BE2C (cell line): ENCODE measurements around the gene RHOJ.

ENCODE experiments used
- DNase-seq: peaks from one replicate; pipeline ENCODE4 v3.0.0-alpha.2; 2020
- H3K27me3 ChIP-seq: fragments of 250-450 bp; sonication (Bioruptor Pico); 2 replicates; pipeline ENCODE4 v1.5.1; 2020; ENCODE audit warnings: mild to moderate bottlenecking
- H3K36me3 ChIP-seq: fragments of 250-450 bp; sonication (Bioruptor Pico); 2 replicates; pipeline ENCODE4 v1.5.1; 2020; ENCODE audit warnings: mild to moderate bottlenecking
- H3K4me1 ChIP-seq: fragments of 250-450 bp; sonication (Bioruptor Pico); 2 replicates; pipeline ENCODE4 v1.5.1; 2020
- H3K4me3 ChIP-seq: 2 replicates; pipeline ENCODE4 v1.5.1; 2011; ENCODE audit warnings: low read depth, low read length
- H3K9me3 ChIP-seq: fragments of 250-450 bp; sonication (Bioruptor Pico); 2 replicates; pipeline ENCODE4 v1.5.1; 2020
- CTCF ChIP-seq: IDR thresholded peaks from 2 replicates; pipeline ENCODE4 v1.5.1; 2012; ENCODE audit warnings: mild to moderate bottlenecking, low read depth, low read length

The RHOJ gene

GRCh38 chr14:63290741-63291430, 86.6 kb downstream of the RHOJ start:
- Histone ChIP-seq H3K4me1 (no peaks in the 10 kb centered on the region), H3K36me3 (no peaks in the 10 kb centered on the region), H3K27me3 (peaks cover 43% of the 10 kb centered on the region), H3K4me3 (no peak overlapping the region), H3K9me3 (no peaks in the 10 kb centered on the region)
- no peak for DNase-seq
- TF ChIP-seq CTCF, result no peak

- no peaks in the 10 kb centered on the region for H3K9me3 ChIP-seq
- no peak overlapping the region for H3K4me3 ChIP-seq
- peaks cover 28% of the 10 kb centered on the region for H3K27me3 ChIP-seq
- no peak for DNase-seq
- no peaks in the 10 kb centered on the region for H3K4me1 ChIP-seq
- no peak for TF ChIP-seq CTCF
- no peaks in the 10 kb centered on the region for H3K36me3 ChIP-seq
These were observed 88.6 kb downstream of the RHOJ start for GRCh38 chr14:63292805-63293204.

- Histone ChIP-seq H3K4me1 (no peaks in the 10 kb centered on the region), H3K9me3 (no peaks in the 10 kb centered on the region), H3K27me3 (peaks cover 23% of the 10 kb centered on the region), H3K36me3 (no peaks in the 10 kb centered on the region), H3K4me3 (no peak overlapping the region)
- TF ChIP-seq CTCF, result no peak
- DNase-seq, result no peak
These were observed 91.0 kb downstream of the RHOJ start for GRCh38 chr14:63295231-63295685.

GRCh38 chr14:63296060-63296563, 91.9 kb downstream of the RHOJ start:
- no peaks in the 10 kb centered on the region for H3K9me3 ChIP-seq
- TF ChIP-seq CTCF, result no peak
- H3K4me1 ChIP-seq, result no peaks in the 10 kb centered on the region
- no peak for DNase-seq
- no peaks in the 10 kb centered on the region for H3K36me3 ChIP-seq
- H3K4me3 ChIP-seq, result no peak overlapping the region
- H3K27me3 ChIP-seq, result peaks cover 22% of the 10 kb centered on the region

GRCh38 chr14:63297372-63298063, 93.3 kb downstream of the RHOJ start:
- Histone ChIP-seq H3K9me3 (no peaks in the 10 kb centered on the region), H3K27me3 (peaks cover 21% of the 10 kb centered on the region), H3K4me1 (no peaks in the 10 kb centered on the region), H3K36me3 (no peaks in the 10 kb centered on the region), H3K4me3 (no peak overlapping the region)
- TF ChIP-seq CTCF, result no peak
- no peak for DNase-seq
